K562 (cell line): Measurements from ENCODE around the gene CASP9. TPM values are rescaled to one million over a fixed set of nuclear protein-coding genes. Genes with fewer than 3 reads are reported as not detected.

Experiments used
- ARID2 ChIP-seq: fragments of 450-650 bp; IDR thresholded peaks from 2 replicates; pipeline ENCODE4 v1.6.1; 2017; ENCODE audit warnings: antibody characterized with exemption, mild to moderate bottlenecking
- CBX8 ChIP-seq: fragments of 200-600 bp; sonication (generic); IDR thresholded peaks from 2 replicates; pipeline ENCODE4 v1.6.1; 2012; ENCODE audit warnings: borderline replicate concordance, mixed run types, low read depth, mild to moderate bottlenecking, moderate library complexity, mixed read lengths, low read length, control low read depth, inconsistent platforms; ENCODE audit not compliant: poor library complexity, severe bottlenecking; ENCODE audit errors: extremely low read depth
- ESRRB ChIP-seq: fragments of 250-450 bp; sonication (Bioruptor Pico); IDR thresholded peaks from 2 replicates; pipeline ENCODE4 v1.5.0; 2020; ENCODE audit warnings: mild to moderate bottlenecking, moderate library complexity, borderline replicate concordance
- MTA3 ChIP-seq: fragments of 450-650 bp; formaldehyde crosslinking; IDR thresholded peaks from 2 replicates; pipeline ENCODE4 v1.6.1; 2017; ENCODE audit warnings: mild to moderate bottlenecking, borderline replicate concordance
- PHF21A ChIP-seq: fragments of 450-650 bp; IDR thresholded peaks from 2 replicates; pipeline ENCODE4 v1.6.1; 2017; ENCODE audit warnings: low read depth, borderline replicate concordance
- RNF2 ChIP-seq: sonication (generic); IDR thresholded peaks from 2 replicates; pipeline ENCODE4 v1.6.1; 2016
- ZNF212 ChIP-seq: fragments of 450-650 bp; formaldehyde crosslinking; IDR thresholded peaks from 2 replicates; pipeline ENCODE4 v1.4.0; 2020; ENCODE audit warnings: mild to moderate bottlenecking
- ZNF263 ChIP-seq: sonication (generic); formaldehyde crosslinking; IDR thresholded peaks from 2 replicates; pipeline ENCODE4 v1.8.0; 2022; ENCODE audit warnings: mild to moderate bottlenecking, missing genetic modification reagents, borderline replicate concordance
- polyA plus RNA-seq, 8 experiments: library from polyadenylated mRNA; depleted of rRNA in 4 of 8; stranded (reverse) in 5 of 8; unstranded in 3 of 8; fragments of >200 nt; fragmentation: Nextera tagmentation in 2 of 8; fragmentation: Illumina TruSeq in 1 of 8; extraction: Ambion mirVana in 2 of 8; extraction: Trizol in 1 of 8; gene quantifications; 2 replicates each; pipeline versions ENCODE4 v1.2.1 to v1.2.3, GENCODE V29; 2011 to 2014; ENCODE audit warnings: inconsistent platforms in 1 of 8, missing spikeins in 1 of 8
- total RNA-seq, 7 experiments: library from RNA; depleted of rRNA in 6 of 7; stranded (reverse); fragments of >200 nt in 6 of 7; fragmentation: Illumina TruSeq in 2 of 7; extraction: Trizol in 2 of 7; gene quantifications; 2 replicates each; pipeline versions ENCODE4 v1.2.1 to v1.2.3, GENCODE V29; 2011 to 2021; ENCODE audit warnings: low replicate concordance in 1 of 7
- TF ChIP-seq, protein P1 (sequence below), 2 experiments: fragments of 450-650 bp in 1 of 2; sonication (generic) in 1 of 2; formaldehyde crosslinking in 1 of 2; IDR thresholded peaks; 2 replicates each; pipeline versions ENCODE4 v1.7.1 to v1.9.0; 2016 to 2022; ENCODE audit warnings: inconsistent platforms in 1 of 2, mild to moderate bottlenecking in 1 of 2, missing genetic modification reagents in 1 of 2
- TF ChIP-seq, protein P2 (sequence below): fragments of 450-650 bp; IDR thresholded peaks from 2 replicates; pipeline ENCODE4 v1.6.1; 2016; ENCODE audit warnings: low read depth, mild to moderate bottlenecking, moderate library complexity

CASP9 gene
- total and polyA plus RNA-seq, 9 of the 15 experiments (the other 6 are each of a cell fraction or from before 2014, with no cell fraction given) = 10.8 to 54.1 (median 30.7) TPM

DNA sequence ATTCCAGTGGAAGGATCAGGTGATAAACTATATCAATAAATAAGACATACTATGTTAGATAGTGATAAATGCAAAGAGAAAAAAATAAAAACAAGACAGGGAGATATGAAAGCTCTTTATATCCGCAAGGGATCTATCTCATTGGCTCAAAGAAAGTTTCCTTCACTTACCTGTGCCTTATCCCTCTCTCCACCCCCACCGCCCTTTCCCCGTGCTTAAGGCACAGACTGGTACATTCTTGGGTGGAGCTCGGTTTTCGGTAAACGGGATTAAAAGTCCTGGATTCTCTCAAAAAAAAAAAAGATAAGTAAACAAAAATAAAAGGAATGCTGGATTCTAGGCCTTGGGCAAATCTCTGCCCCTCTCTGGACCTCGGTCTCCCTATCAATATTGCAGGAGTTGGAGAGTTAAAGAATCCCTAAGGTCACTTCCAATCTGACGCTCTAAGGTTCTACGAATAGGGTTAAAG, 2.0 kb upstream of the CASP9 start (continued):
- TF ChIP-seq PHF21A (peak; percentile 40; the same call in 1 of the 2 replicates), ESRRB (CRISPR knock-in tag) (no peak), ZNF212 (no peak), MTA3 (no peak), ZNF263 (no peak), CBX8 (no peak), ARID2 (0 out of 2 replicates have a peak, but pooled peaks have one; percentile 14), RNF2 (no peak)
- TF ChIP-seq, protein P1, sequence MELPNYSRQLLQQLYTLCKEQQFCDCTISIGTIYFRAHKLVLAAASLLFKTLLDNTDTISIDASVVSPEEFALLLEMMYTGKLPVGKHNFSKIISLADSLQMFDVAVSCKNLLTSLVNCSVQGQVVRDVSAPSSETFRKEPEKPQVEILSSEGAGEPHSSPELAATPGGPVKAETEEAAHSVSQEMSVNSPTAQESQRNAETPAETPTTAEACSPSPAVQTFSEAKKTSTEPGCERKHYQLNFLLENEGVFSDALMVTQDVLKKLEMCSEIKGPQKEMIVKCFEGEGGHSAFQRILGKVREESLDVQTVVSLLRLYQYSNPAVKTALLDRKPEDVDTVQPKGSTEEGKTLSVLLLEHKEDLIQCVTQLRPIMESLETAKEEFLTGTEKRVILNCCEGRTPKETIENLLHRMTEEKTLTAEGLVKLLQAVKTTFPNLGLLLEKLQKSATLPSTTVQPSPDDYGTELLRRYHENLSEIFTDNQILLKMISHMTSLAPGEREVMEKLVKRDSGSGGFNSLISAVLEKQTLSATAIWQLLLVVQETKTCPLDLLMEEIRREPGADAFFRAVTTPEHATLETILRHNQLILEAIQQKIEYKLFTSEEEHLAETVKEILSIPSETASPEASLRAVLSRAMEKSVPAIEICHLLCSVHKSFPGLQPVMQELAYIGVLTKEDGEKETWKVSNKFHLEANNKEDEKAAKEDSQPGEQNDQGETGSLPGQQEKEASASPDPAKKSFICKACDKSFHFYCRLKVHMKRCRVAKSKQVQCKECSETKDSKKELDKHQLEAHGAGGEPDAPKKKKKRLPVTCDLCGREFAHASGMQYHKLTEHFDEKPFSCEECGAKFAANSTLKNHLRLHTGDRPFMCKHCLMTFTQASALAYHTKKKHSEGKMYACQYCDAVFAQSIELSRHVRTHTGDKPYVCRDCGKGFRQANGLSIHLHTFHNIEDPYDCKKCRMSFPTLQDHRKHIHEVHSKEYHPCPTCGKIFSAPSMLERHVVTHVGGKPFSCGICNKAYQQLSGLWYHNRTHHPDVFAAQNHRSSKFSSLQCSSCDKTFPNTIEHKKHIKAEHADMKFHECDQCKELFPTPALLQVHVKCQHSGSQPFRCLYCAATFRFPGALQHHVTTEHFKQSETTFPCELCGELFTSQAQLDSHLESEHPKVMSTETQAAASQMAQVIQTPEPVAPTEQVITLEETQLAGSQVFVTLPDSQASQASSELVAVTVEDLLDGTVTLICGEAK (IDR thresholded peaks at IDR 0.05) = no peak
- TF ChIP-seq, protein P1 (CRISPR knock-in tag; IDR thresholded peaks at IDR 0.05) = no peak
- TF ChIP-seq, protein P2, sequence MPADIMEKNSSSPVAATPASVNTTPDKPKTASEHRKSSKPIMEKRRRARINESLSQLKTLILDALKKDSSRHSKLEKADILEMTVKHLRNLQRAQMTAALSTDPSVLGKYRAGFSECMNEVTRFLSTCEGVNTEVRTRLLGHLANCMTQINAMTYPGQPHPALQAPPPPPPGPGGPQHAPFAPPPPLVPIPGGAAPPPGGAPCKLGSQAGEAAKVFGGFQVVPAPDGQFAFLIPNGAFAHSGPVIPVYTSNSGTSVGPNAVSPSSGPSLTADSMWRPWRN = no peak
- TF ChIP-seq, all 486 proteins: peak for 5
